Liver (tissue), 3 donors: Measurements from ENCODE around the gene DMD.

ENCODE experiments used
- GABPA ChIP-seq, 2 donors: IDR thresholded peaks in 1 of 2; conservative IDR thresholded peaks in 1 of 2; 2 replicates each; pipeline ENCODE4 v1.6.1; 2016; ENCODE audit warnings: antibody characterized with exemption in 2 of 2, mild to moderate bottlenecking in 1 of 2, moderate library complexity in 1 of 2
- JUND ChIP-seq, 2 donors: IDR thresholded peaks; 2 replicates each; pipeline ENCODE4 v1.6.1; 2016; ENCODE audit warnings: antibody characterized with exemption in 2 of 2
- RAD21 ChIP-seq, 2 donors: IDR thresholded peaks; 2 replicates each; pipeline ENCODE4 v1.6.1; 2016; ENCODE audit warnings: antibody characterized with exemption in 2 of 2, mild to moderate bottlenecking in 2 of 2
- SP1 ChIP-seq: IDR thresholded peaks from 2 replicates; pipeline ENCODE4 v1.6.1; 2018; ENCODE audit warnings: antibody characterized with exemption, mild to moderate bottlenecking
- TAF1 ChIP-seq: conservative IDR thresholded peaks from 2 replicates; pipeline ENCODE4 v1.6.1; 2016; ENCODE audit warnings: antibody characterized with exemption, mild to moderate bottlenecking
- YY1 ChIP-seq: IDR thresholded peaks from 2 replicates; pipeline ENCODE4 v1.6.1; 2016; ENCODE audit warnings: antibody characterized with exemption, mild to moderate bottlenecking
- TF ChIP-seq, protein P1 (sequence below): fragments of 150-350 bp; IDR thresholded peaks from 2 replicates; pipeline ENCODE4 v1.5.1; 2017; ENCODE audit warnings: improper control_type of control experiment, low read depth, low read length; ENCODE audit not compliant: missing input control
- TF ChIP-seq, protein P2 (sequence below): IDR thresholded peaks from 2 replicates; pipeline ENCODE4 v1.6.1; 2016; ENCODE audit warnings: antibody characterized with exemption, mild to moderate bottlenecking
- TF ChIP-seq, protein P3 (sequence below): IDR thresholded peaks from 2 replicates; pipeline ENCODE4 v1.6.1; 2016; ENCODE audit warnings: antibody characterized with exemption
- TF ChIP-seq, protein P4 (sequence below): IDR thresholded peaks from 2 replicates; pipeline ENCODE4 v1.6.1; 2016; ENCODE audit warnings: antibody characterized with exemption
- donor health status: healthy.
- donor health status: healthy.

DNA sequence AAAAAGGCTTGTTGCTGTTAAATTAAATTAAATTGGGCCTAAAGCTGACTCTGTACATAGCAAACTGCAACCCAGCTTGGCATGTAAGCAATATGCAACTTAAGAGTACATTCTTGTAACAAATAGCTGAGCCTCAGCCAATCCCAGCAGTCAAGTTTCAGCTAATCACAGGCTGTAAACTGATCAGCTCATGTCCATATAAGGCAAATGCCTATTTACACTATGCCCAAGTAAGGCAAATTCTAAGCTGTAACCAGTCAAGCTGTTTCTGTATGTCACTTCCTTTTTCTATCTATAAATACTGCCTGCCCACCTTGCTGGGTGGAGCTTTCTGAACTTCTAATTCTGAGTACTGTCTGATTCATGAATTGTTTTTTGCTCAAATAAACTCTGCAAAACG lies 1710.4 kb downstream of the DMD start:
- TF ChIP-seq, protein P1, sequence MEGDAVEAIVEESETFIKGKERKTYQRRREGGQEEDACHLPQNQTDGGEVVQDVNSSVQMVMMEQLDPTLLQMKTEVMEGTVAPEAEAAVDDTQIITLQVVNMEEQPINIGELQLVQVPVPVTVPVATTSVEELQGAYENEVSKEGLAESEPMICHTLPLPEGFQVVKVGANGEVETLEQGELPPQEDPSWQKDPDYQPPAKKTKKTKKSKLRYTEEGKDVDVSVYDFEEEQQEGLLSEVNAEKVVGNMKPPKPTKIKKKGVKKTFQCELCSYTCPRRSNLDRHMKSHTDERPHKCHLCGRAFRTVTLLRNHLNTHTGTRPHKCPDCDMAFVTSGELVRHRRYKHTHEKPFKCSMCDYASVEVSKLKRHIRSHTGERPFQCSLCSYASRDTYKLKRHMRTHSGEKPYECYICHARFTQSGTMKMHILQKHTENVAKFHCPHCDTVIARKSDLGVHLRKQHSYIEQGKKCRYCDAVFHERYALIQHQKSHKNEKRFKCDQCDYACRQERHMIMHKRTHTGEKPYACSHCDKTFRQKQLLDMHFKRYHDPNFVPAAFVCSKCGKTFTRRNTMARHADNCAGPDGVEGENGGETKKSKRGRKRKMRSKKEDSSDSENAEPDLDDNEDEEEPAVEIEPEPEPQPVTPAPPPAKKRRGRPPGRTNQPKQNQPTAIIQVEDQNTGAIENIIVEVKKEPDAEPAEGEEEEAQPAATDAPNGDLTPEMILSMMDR, result no peak
- TF ChIP-seq GABPA (IDR thresholded peaks at IDR 0.05 in 1 of 2, conservative IDR thresholded peaks at IDR 0.05 in 1 of 2), result no peak
- TF ChIP-seq, protein P2, sequence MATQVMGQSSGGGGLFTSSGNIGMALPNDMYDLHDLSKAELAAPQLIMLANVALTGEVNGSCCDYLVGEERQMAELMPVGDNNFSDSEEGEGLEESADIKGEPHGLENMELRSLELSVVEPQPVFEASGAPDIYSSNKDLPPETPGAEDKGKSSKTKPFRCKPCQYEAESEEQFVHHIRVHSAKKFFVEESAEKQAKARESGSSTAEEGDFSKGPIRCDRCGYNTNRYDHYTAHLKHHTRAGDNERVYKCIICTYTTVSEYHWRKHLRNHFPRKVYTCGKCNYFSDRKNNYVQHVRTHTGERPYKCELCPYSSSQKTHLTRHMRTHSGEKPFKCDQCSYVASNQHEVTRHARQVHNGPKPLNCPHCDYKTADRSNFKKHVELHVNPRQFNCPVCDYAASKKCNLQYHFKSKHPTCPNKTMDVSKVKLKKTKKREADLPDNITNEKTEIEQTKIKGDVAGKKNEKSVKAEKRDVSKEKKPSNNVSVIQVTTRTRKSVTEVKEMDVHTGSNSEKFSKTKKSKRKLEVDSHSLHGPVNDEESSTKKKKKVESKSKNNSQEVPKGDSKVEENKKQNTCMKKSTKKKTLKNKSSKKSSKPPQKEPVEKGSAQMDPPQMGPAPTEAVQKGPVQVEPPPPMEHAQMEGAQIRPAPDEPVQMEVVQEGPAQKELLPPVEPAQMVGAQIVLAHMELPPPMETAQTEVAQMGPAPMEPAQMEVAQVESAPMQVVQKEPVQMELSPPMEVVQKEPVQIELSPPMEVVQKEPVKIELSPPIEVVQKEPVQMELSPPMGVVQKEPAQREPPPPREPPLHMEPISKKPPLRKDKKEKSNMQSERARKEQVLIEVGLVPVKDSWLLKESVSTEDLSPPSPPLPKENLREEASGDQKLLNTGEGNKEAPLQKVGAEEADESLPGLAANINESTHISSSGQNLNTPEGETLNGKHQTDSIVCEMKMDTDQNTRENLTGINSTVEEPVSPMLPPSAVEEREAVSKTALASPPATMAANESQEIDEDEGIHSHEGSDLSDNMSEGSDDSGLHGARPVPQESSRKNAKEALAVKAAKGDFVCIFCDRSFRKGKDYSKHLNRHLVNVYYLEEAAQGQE, result no peak
- TF ChIP-seq, protein P3, sequence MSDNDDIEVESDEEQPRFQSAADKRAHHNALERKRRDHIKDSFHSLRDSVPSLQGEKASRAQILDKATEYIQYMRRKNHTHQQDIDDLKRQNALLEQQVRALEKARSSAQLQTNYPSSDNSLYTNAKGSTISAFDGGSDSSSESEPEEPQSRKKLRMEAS, result no peak
- TF ChIP-seq TAF1, result no peak
- no peak for TF ChIP-seq RAD21 (IDR thresholded peaks at IDR 0.05)
- TF ChIP-seq JUND (IDR thresholded peaks at IDR 0.05), result no peak
- TF ChIP-seq, protein P4, sequence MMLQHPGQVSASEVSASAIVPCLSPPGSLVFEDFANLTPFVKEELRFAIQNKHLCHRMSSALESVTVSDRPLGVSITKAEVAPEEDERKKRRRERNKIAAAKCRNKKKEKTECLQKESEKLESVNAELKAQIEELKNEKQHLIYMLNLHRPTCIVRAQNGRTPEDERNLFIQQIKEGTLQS, result no peak
- TF ChIP-seq YY1, result no peak
- no peak for TF ChIP-seq SP1
